Gastrocnemius medialis (tissue), 4 donors: ENCODE results near the gene ZBTB21. TPM values are rescaled to one million over a fixed set of nuclear protein-coding genes. Genes with fewer than 3 reads are reported as not detected.
A peak's percentile ranks its signal among the peaks of the same experiment; 100 is the strongest.

ENCODE experiments used
- ATAC-seq, 2 donors: fragments of 150-250 bp; one replicate each; pipeline ENCODE4 v1.9.1; 2016
- DNase-seq, 2 donors: peaks; one replicate each; pipeline ENCODE4 v3.0.0-alpha.2; 2019
- H3K27ac ChIP-seq, 4 donors: fragments of 200-600 bp; sonication (generic); 1 replicate in 1 of 4; 2 replicates in 3 of 4; pipeline ENCODE4 v1.5.1; 2016 to 2018; ENCODE audit warnings: mild to moderate bottlenecking in 2 of 4, moderate library complexity in 1 of 4
- H3K27me3 ChIP-seq, 3 donors: fragments of 200-600 bp; sonication (generic) in 2 of 3; 1 replicate in 1 of 3; 2 replicates in 2 of 3; pipeline versions ENCODE4 v1.5.1 to v1.6.0; 2016 to 2019; ENCODE audit warnings: mild to moderate bottlenecking in 1 of 3, moderate library complexity in 1 of 3
- H3K36me3 ChIP-seq, 2 donors: fragments of 200-600 bp; sonication (generic) in 1 of 2; one replicate each; pipeline ENCODE4 v1.5.1; 2017 to 2018
- H3K4me1 ChIP-seq, 2 donors: fragments of 200-600 bp; sonication (generic) in 1 of 2; one replicate each; pipeline ENCODE4 v1.5.1; 2016 to 2017; ENCODE audit warnings: mild to moderate bottlenecking in 2 of 2
- H3K4me3 ChIP-seq, 4 donors: fragments of 200-600 bp; sonication (generic) in 3 of 4; 1 replicate in 1 of 4; 2 replicates in 3 of 4; pipeline ENCODE4 v1.5.1; 2016 to 2019; ENCODE audit warnings: mild to moderate bottlenecking in 2 of 4
- H3K9me3 ChIP-seq, 3 donors: fragments of 200-600 bp; sonication (generic) in 2 of 3; 1 replicate in 1 of 3; 2 replicates in 2 of 3; pipeline ENCODE4 v1.5.1; 2016 to 2019
- CTCF ChIP-seq, 5 experiments: fragments of 450-650 bp in 3 of 5; fragments of 200-600 bp in 2 of 5; sonication (generic) in 2 of 5; IDR thresholded peaks in 4 of 5; conservative IDR thresholded peaks in 1 of 5; 1 replicate in 4 of 5; 2 replicates in 1 of 5; pipeline ENCODE4 v1.5.1; 2016 to 2019; ENCODE audit warnings: antibody characterized with exemption in 5 of 5, mild to moderate bottlenecking in 3 of 5, moderate library complexity in 3 of 5
- POLR2A ChIP-seq, 2 donors: fragments of 450-650 bp; IDR thresholded peaks; one replicate each; pipeline ENCODE4 v1.6.1; 2017; ENCODE audit warnings: antibody characterized with exemption in 2 of 2, mild to moderate bottlenecking in 2 of 2, moderate library complexity in 2 of 2
- in situ Hi-C, 4 donors: fragments of 200-750 bp; cut with MboI; loops; one replicate each; pipeline versions ENCODE4 v1.15.0 to v1.8.0; 2017; ENCODE audit warnings: low sequenced_read_pairs in 4 of 4
- intact Hi-C: fragments of 100-400 bp; cut with DNase I; formaldehyde crosslinking; loops from one replicate; pipeline ENCODE4 v1.15.1; 2023; ENCODE audit warnings: low total_unique reads
- total RNA-seq, 4 donors: library from RNA; depleted of rRNA; stranded (reverse); fragments of >200 nt; gene quantifications; one replicate each; pipeline versions ENCODE4 v1.1.0 to v1.2.3, GENCODE V29; 2016

Gene ZBTB21
- total RNA-seq, 4 donors from 2014 or later: 1.9 to 5.0 (median 4.0) TPM

- no peaks in the 10 kb centered on the region for H3K36me3 ChIP-seq
- ATAC-seq (no peak), DNase-seq (no peak)
- H3K4me3 ChIP-seq: no peak overlapping the region
- no peaks in the 10 kb centered on the region for H3K9me3 ChIP-seq
- intact Hi-C loops: no loop called here
- H3K27ac ChIP-seq: peak overlapping the region in 2 of 4 donors; percentile 7 to 13
- TF ChIP-seq POLR2A (IDR thresholded peaks at IDR 0.05) (no peak), CTCF (IDR thresholded peaks at IDR 0.05 in 4 of 5, conservative IDR thresholded peaks at IDR 0.05 in 1 of 5) (no peak)
- no peaks in the 10 kb centered on the region for H3K4me1 ChIP-seq
- H3K27me3 ChIP-seq: no peaks in the 10 kb centered on the region
- in situ Hi-C loops: no loop called here
Measured at GRCh38 chr21:42057851-42058437, 47.8 kb upstream of the ZBTB21 start.

DNA sequence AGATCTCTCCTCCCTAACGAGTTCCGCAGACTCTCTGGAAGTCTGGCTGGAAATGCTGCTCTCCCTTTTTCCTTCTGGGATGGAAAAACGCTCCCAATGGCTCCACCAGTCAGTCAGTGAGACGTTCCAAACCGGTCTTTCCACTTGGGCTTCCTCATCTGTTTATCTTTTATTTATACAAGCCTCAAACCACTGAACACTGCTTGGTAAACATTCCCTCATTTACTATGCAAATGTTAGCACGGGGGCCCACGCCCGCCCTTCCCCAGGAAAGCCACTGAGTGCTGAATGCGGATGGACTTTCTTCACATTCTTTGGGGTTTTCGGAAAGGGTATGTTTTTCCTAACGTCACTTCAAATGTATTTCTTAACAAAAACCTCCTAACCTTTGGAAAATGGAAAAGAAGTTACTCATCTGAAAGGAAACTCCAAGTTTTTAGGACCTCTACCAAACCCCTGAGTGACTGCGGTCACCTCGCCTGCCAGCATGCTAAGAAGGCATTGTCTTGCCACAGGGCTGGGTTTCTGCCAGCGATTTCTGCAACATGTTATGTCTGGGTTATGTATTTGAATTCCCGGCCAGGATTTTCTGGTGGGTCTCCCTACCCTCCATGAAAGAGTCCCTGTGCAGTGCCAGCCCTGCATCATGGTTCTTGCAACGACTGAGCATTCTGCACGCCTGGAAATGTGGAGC lies 47.0 kb upstream of the ZBTB21 start:
- H3K9me3 ChIP-seq: no peaks in the 10 kb centered on the region
- TF ChIP-seq POLR2A (IDR thresholded peaks at IDR 0.05): no peak
- TF ChIP-seq CTCF (IDR thresholded peaks at IDR 0.05 in 4 of 5, conservative IDR thresholded peaks at IDR 0.05 in 1 of 5): no peak
- H3K27me3 ChIP-seq: no peaks in the 10 kb centered on the region
- H3K4me3 ChIP-seq: no peak overlapping the region
- in situ Hi-C loops (no loop called here), intact Hi-C loops (no loop called here)
- DNase-seq (no peak), ATAC-seq (no peak)
- H3K4me1 ChIP-seq: no peaks in the 10 kb centered on the region
- no peaks in the 10 kb centered on the region for H3K36me3 ChIP-seq
- H3K27ac ChIP-seq: no peak overlapping the region

- H3K9me3 ChIP-seq: no peaks in the 10 kb centered on the region
- no peaks in the 10 kb centered on the region for H3K27me3 ChIP-seq
- DNase-seq: no peak
- H3K36me3 ChIP-seq: no peaks in the 10 kb centered on the region
- TF ChIP-seq POLR2A (IDR thresholded peaks at IDR 0.05) (no peak), CTCF (IDR thresholded peaks at IDR 0.05 in 4 of 5, conservative IDR thresholded peaks at IDR 0.05 in 1 of 5) (no peak)
- in situ Hi-C loops: no loop called here
- H3K4me3 ChIP-seq: no peak overlapping the region
- no peaks in the 10 kb centered on the region for H3K4me1 ChIP-seq
- ATAC-seq: no peak
- intact Hi-C loops: no loop called here
- no peak overlapping the region for H3K27ac ChIP-seq
Measured at GRCh38 chr21:42056468-42056867, 46.3 kb upstream of the ZBTB21 start.

GRCh38 chr21:42055425-42055824 lies 45.3 kb upstream of the ZBTB21 start:
- H3K27me3 ChIP-seq: no peaks in the 10 kb centered on the region
- no peak overlapping the region for H3K27ac ChIP-seq
- no peaks in the 10 kb centered on the region for H3K36me3 ChIP-seq
- no peak for TF ChIP-seq CTCF (IDR thresholded peaks at IDR 0.05 in 4 of 5, conservative IDR thresholded peaks at IDR 0.05 in 1 of 5)
- no peak for TF ChIP-seq POLR2A (IDR thresholded peaks at IDR 0.05)
- intact Hi-C loops (no loop called here), in situ Hi-C loops (no loop called here)
- H3K4me1 ChIP-seq: no peaks in the 10 kb centered on the region
- no peak for DNase-seq
- no peaks in the 10 kb centered on the region for H3K9me3 ChIP-seq
- no peak overlapping the region for H3K4me3 ChIP-seq
- ATAC-seq: no peak
